ENCODE data around the gene ARL16.
"Not testable (repeated sequence)": the region's sequence is repeated elsewhere in the genome, so short reads cannot be mapped to it uniquely, and the experiment has no call there.

The ARL16 gene

DNA sequence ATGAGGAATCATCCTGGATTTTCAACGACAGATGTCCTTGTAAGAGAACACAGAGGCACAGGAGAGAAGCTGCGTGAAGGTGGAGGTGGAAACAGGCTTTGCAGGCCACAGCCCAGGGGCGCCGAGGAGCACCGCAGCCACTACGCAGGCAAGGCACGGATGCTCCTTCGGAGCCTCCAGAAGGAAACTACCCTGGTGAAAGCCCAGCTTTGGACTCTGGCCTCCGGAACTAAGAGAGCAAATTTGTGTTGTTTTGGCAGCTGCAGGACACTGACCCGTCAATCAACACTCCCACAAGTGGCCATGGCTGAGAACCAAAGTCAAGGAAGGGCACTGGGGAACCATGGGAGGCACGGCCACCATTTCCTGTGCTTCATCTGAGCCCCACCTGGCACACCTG is 3.4 kb downstream of the ARL16 start:
- H3K18ac ChIP-seq (ENCODE audit: low read length) = no peak overlapping the region
- H3K56ac ChIP-seq (ENCODE audit: low read length) = no peak overlapping the region
- H3K9ac ChIP-seq (ENCODE audit: low read length) = no peak overlapping the region
- no peak overlapping the region for H2BK120ac ChIP-seq (ENCODE audit: low read depth, low read length)
- WGBS (ENCODE audit: extremely low coverage, insufficient coverage, low lambda C conversion rate) = no CpG with 5 or more reads among the region's 11 CpGs
- no peak overlapping the region for H3K4me3 ChIP-seq (ENCODE audit: low read length)
- DNase-seq = no peak
- H4K5ac ChIP-seq (ENCODE audit: low read length) = no peak overlapping the region
- H3K79me2 ChIP-seq (ENCODE audit: control insufficient read depth, insufficient read depth, low read length) = peaks cover 26% of the 10 kb centered on the region
- H4K8ac ChIP-seq (ENCODE audit: low read depth, low read length) = no peak overlapping the region
- H3K4me2 ChIP-seq (ENCODE audit: low read length) = no peak overlapping the region
- H3K79me1 ChIP-seq (ENCODE audit: low read length) = peaks cover 8% of the 10 kb centered on the region
- H2BK5ac ChIP-seq (ENCODE audit: low read length) = no peak overlapping the region
- H3K4me1 ChIP-seq (ENCODE audit: control insufficient read depth, low read depth, low read length) = peaks cover 3% of the 10 kb centered on the region
- no peak overlapping the region for H3K4ac ChIP-seq (ENCODE audit: low read depth, low read length)
- H3K36me3 ChIP-seq (ENCODE audit: control insufficient read depth, insufficient read depth, low read length) = no peaks in the 10 kb centered on the region
- no peak overlapping the region for H2AK5ac ChIP-seq (ENCODE audit: low read length)
- no peak overlapping the region for H2BK15ac ChIP-seq (replicated peaks; ENCODE audit: low read depth)
- no peak overlapping the region for H3K27ac ChIP-seq (ENCODE audit: low read depth, low read length)
- H3K27me3 ChIP-seq (ENCODE audit: insufficient read depth, low read length, poor library complexity) = no peaks in the 10 kb centered on the region
- no peak overlapping the region for H3K23ac ChIP-seq (ENCODE audit: low read length)

DNA sequence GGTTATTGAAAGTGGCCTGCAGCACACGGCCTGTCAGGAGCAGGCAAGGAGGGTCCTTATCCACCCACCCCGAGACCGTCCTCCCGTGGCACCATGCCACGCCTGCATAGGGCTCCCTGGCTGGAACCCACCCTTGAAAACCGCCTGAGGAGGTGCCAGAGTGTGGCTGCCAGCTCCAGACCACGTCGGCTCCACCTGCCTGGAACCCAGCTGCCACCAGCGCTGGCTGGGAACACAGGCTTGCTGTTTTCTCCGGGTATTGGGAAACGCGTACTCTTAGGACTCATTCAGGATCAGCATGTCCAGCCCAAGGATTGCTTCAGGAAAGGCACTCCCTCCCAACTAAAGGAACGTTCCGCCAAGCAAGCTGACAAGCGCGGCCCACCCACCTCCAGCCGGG is 6.7 kb downstream of the ARL16 start:
- DNase-seq = no peak
- no peak overlapping the region for H3K4me3 ChIP-seq (ENCODE audit: low read length)
- H2BK15ac ChIP-seq (replicated peaks; ENCODE audit: low read depth) = no peak overlapping the region
- H3K79me2 ChIP-seq (ENCODE audit: control insufficient read depth, insufficient read depth, low read length) = peaks cover 3% of the 10 kb centered on the region
- H3K4me1 ChIP-seq (ENCODE audit: control insufficient read depth, low read depth, low read length) = no peaks in the 10 kb centered on the region
- no peak overlapping the region for H2BK5ac ChIP-seq (ENCODE audit: low read length)
- H3K23ac ChIP-seq (ENCODE audit: low read length) = no peak overlapping the region
- H3K4ac ChIP-seq (ENCODE audit: low read depth, low read length) = no peak overlapping the region
- H2AK5ac ChIP-seq (ENCODE audit: low read length) = no peak overlapping the region
- H3K9ac ChIP-seq (ENCODE audit: low read length) = no peak overlapping the region
- H3K27me3 ChIP-seq (ENCODE audit: insufficient read depth, low read length, poor library complexity) = no peaks in the 10 kb centered on the region
- no peak overlapping the region for H2BK120ac ChIP-seq (ENCODE audit: low read depth, low read length)
- H3K4me2 ChIP-seq (ENCODE audit: low read length) = no peak overlapping the region
- H4K8ac ChIP-seq (ENCODE audit: low read depth, low read length) = no peak overlapping the region
- no peak overlapping the region for H3K27ac ChIP-seq (ENCODE audit: low read depth, low read length)
- H3K56ac ChIP-seq (ENCODE audit: low read length) = no peak overlapping the region
- H4K5ac ChIP-seq (ENCODE audit: low read length) = no peak overlapping the region
- H3K18ac ChIP-seq (ENCODE audit: low read length) = no peak overlapping the region
- WGBS (ENCODE audit: extremely low coverage, insufficient coverage, low lambda C conversion rate) = no CpG with 5 or more reads among the region's 17 CpGs
- H3K36me3 ChIP-seq (ENCODE audit: control insufficient read depth, insufficient read depth, low read length) = peaks cover 12% of the 10 kb centered on the region
- peaks cover 2% of the 10 kb centered on the region for H3K79me1 ChIP-seq (ENCODE audit: low read length)

DNA sequence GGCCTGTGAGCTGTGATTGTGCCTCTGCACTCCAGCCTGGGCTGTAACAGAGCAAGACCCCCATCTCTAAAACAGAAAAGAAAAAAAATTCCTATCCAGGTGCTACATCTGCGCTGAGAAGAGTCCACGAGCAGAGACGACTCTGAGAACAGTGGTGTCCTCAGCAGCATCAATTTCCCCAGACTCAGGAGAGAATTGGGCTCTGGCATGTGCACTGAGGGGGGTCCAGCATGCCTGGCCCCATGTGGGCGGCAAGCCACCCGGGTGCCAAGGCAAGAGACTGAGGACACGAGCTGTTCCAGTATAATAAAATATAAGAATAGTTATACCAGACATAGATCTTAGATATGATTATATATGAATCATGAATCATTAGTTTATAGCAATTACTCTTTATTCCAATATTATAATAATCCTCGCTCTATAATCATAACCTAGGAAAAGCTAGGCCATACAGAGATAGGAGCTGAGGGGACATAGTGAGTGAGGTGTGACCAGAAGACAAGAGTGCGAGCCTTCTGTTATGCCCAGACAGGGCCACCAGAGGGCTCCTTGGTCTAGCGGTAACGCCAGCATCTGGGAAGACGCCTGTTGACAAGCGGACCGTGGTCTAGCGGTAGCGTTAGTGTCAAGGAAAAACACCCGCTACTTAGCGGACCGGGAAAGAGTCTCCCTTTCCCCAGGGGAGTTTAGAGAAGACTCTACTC is 7.9 kb downstream of the ARL16 start:
- H3K4me3 ChIP-seq (ENCODE audit: low read length); H3K27me3 ChIP-seq (ENCODE audit: insufficient read depth, low read length, poor library complexity); H3K4ac ChIP-seq (ENCODE audit: low read depth, low read length); H3K4me1 ChIP-seq (ENCODE audit: control insufficient read depth, low read depth, low read length); H3K4me2 ChIP-seq (ENCODE audit: low read length); H3K79me2 ChIP-seq (ENCODE audit: control insufficient read depth, insufficient read depth, low read length); H2BK15ac ChIP-seq (replicated peaks; ENCODE audit: low read depth); H4K5ac ChIP-seq (ENCODE audit: low read length); H3K56ac ChIP-seq (ENCODE audit: low read length); H2AK5ac ChIP-seq (ENCODE audit: low read length); H2BK120ac ChIP-seq (ENCODE audit: low read depth, low read length); H3K27ac ChIP-seq (ENCODE audit: low read depth, low read length); H3K23ac ChIP-seq (ENCODE audit: low read length); H4K8ac ChIP-seq (ENCODE audit: low read depth, low read length); H3K9ac ChIP-seq (ENCODE audit: low read length); H3K79me1 ChIP-seq (ENCODE audit: low read length); H2BK5ac ChIP-seq (ENCODE audit: low read length); H3K18ac ChIP-seq (ENCODE audit: low read length): not testable (repeated sequence)
- H3K36me3 ChIP-seq (ENCODE audit: control insufficient read depth, insufficient read depth, low read length) = peaks cover 15% of the 10 kb centered on the region
- no CpG with 5 or more reads among the region's 18 CpGs for WGBS (ENCODE audit: extremely low coverage, insufficient coverage, low lambda C conversion rate)
- peak; percentile 38 for DNase-seq

DNA sequence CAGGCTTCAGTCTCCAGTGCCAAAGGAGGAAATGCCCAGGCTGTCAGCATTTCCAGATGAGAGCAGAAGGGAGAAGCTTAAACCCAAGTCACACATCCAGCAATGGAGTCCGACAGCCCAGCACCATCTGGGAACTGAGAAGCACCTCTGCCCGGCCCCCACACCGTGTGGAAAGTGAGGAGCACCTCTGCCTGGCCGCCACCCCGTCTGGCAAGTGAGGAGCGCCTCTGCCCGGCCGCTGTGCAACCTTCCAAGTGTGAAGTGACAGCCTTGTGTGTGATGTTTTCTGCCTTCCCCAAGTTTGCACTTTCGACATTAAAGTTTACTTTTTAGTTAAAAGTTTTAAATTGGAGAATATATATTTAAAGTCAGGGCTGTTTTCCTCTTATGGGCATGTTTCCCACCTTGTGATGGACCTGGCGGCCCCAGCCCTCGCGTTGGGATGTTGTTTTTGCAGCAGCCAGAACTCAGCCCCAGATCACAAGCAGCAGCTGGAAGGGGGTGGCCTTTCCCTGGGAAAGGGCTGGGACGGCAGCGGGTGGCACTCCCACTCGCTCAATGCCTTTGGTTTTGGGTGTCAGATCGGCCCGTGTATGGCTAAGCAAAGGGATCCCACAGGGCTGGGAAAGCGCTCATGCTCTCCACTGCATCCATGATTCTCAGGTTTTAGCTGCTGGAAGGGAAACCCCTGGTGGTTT is 9.9 kb downstream of the ARL16 start:
- H3K18ac ChIP-seq (ENCODE audit: low read length) = no peak overlapping the region
- no peaks in the 10 kb centered on the region for H3K27me3 ChIP-seq (ENCODE audit: insufficient read depth, low read length, poor library complexity)
- H4K5ac ChIP-seq (ENCODE audit: low read length) = no peak overlapping the region

DNA sequence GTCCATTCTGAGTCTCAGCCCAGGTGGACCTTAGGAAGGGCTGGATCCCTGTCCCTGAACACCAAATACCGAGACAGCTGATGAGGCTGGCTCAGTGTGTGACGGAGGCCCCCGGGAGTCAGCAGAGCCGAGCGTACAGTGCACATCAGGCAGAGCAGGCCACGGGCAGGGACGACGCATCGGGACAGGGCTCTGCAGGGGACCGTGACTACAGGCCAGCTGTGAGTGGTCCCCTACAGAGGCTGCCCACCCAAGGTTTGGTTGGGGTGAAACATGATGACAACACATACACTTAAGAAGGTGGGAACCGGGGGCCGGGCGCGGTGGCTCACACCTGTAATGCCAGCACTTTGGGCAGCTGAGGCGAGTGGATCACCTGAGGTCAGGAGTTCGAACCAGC is 10.6 kb downstream of the ARL16 start:
- no peak overlapping the region for H2AK5ac ChIP-seq (ENCODE audit: low read length)
- H4K8ac ChIP-seq (ENCODE audit: low read depth, low read length) = no peak overlapping the region
- peaks cover 2% of the 10 kb centered on the region for H3K4me1 ChIP-seq (ENCODE audit: control insufficient read depth, low read depth, low read length)
- WGBS (ENCODE audit: extremely low coverage, insufficient coverage, low lambda C conversion rate) = no CpG with 5 or more reads among the region's 16 CpGs
- H3K18ac ChIP-seq (ENCODE audit: low read length) = no peak overlapping the region
- H2BK5ac ChIP-seq (ENCODE audit: low read length) = no peak overlapping the region
- H2BK15ac ChIP-seq (replicated peaks; ENCODE audit: low read depth) = no peak overlapping the region
- H3K9ac ChIP-seq (ENCODE audit: low read length) = no peak overlapping the region
- peaks cover 22% of the 10 kb centered on the region for H3K36me3 ChIP-seq (ENCODE audit: control insufficient read depth, insufficient read depth, low read length)
- no peak overlapping the region for H3K56ac ChIP-seq (ENCODE audit: low read length)
- no peak overlapping the region for H4K5ac ChIP-seq (ENCODE audit: low read length)
- H2BK120ac ChIP-seq (ENCODE audit: low read depth, low read length) = no peak overlapping the region
- peaks cover 6% of the 10 kb centered on the region for H3K79me2 ChIP-seq (ENCODE audit: control insufficient read depth, insufficient read depth, low read length)
- no peak overlapping the region for H3K4me2 ChIP-seq (ENCODE audit: low read length)
- no peak overlapping the region for H3K4me3 ChIP-seq (ENCODE audit: low read length)
- H3K79me1 ChIP-seq (ENCODE audit: low read length) = peaks cover 10% of the 10 kb centered on the region
- H3K23ac ChIP-seq (ENCODE audit: low read length) = no peak overlapping the region
- DNase-seq = no peak
- no peaks in the 10 kb centered on the region for H3K27me3 ChIP-seq (ENCODE audit: insufficient read depth, low read length, poor library complexity)
- no peak overlapping the region for H3K4ac ChIP-seq (ENCODE audit: low read depth, low read length)
- no peak overlapping the region for H3K27ac ChIP-seq (ENCODE audit: low read depth, low read length)

More for the DNA sequence above, 9.9 kb downstream of the ARL16 start:
- H3K36me3 ChIP-seq (ENCODE audit: control insufficient read depth, insufficient read depth, low read length) = peaks cover 19% of the 10 kb centered on the region
- H3K79me1 ChIP-seq (ENCODE audit: low read length) = peaks cover 5% of the 10 kb centered on the region
- no peak overlapping the region for H2BK5ac ChIP-seq (ENCODE audit: low read length)
- H2BK120ac ChIP-seq (ENCODE audit: low read depth, low read length) = no peak overlapping the region
- no peak for DNase-seq
- no peak overlapping the region for H3K9ac ChIP-seq (ENCODE audit: low read length)
- H3K4ac ChIP-seq (ENCODE audit: low read depth, low read length) = no peak overlapping the region
- no CpG with 5 or more reads among the region's 18 CpGs for WGBS (ENCODE audit: extremely low coverage, insufficient coverage, low lambda C conversion rate)
- H3K4me3 ChIP-seq (ENCODE audit: low read length) = no peak overlapping the region
- H2BK15ac ChIP-seq (replicated peaks; ENCODE audit: low read depth) = no peak overlapping the region
- no peak overlapping the region for H4K8ac ChIP-seq (ENCODE audit: low read depth, low read length)
- no peak overlapping the region for H2AK5ac ChIP-seq (ENCODE audit: low read length)
- no peak overlapping the region for H3K27ac ChIP-seq (ENCODE audit: low read depth, low read length)
- H3K4me1 ChIP-seq (ENCODE audit: control insufficient read depth, low read depth, low read length) = no peaks in the 10 kb centered on the region
- no peaks in the 10 kb centered on the region for H3K79me2 ChIP-seq (ENCODE audit: control insufficient read depth, insufficient read depth, low read length)
- no peak overlapping the region for H3K23ac ChIP-seq (ENCODE audit: low read length)
- H3K4me2 ChIP-seq (ENCODE audit: low read length) = no peak overlapping the region
- no peak overlapping the region for H3K56ac ChIP-seq (ENCODE audit: low read length)
